PFSK-1 (cell line): Measurements from ENCODE around the gene RPTOR.

ENCODE experiments used
- POLR2AphosphoS5 ChIP-seq: IDR thresholded peaks from 2 replicates; pipeline ENCODE4 v1.6.1; 2012; ENCODE audit warnings: low read depth, mild to moderate bottlenecking, control low read depth, low read length, moderate library complexity
- REST ChIP-seq, 2 experiments: IDR thresholded peaks; 2 replicates each; pipeline versions ENCODE4 v1.6.1 to v1.8.0; 2011 to 2012; ENCODE audit warnings: low read depth in 2 of 2, low read length in 2 of 2, control low read depth in 1 of 2, inconsistent platforms in 1 of 2, mild to moderate bottlenecking in 1 of 2, moderate library complexity in 1 of 2; ENCODE audit not compliant: insufficient read depth in 1 of 2
- TAF1 ChIP-seq: IDR thresholded peaks from 2 replicates; pipeline ENCODE4 v1.6.1; 2012; ENCODE audit warnings: low read length, control low read depth, borderline replicate concordance; ENCODE audit not compliant: insufficient read depth

- no peak for TF ChIP-seq REST (IDR thresholded peaks at IDR 0.05; ENCODE audit: insufficient read depth in 1 of 2, low read depth in 2 of 2, low read length in 2 of 2)
- no peak for TF ChIP-seq POLR2AphosphoS5
- no peak for TF ChIP-seq TAF1
Observed at GRCh38 chr17:80786470-80786869, 241.8 kb downstream of the RPTOR start.
